A673 (cell line): ENCODE results near the gene VWA5B1.

Experiments
- EZH2 ChIP-seq: fragments of 200-600 bp; sonication (generic); IDR thresholded peaks from 2 replicates; pipeline ENCODE4 v1.6.1; 2017; ENCODE audit warnings: borderline replicate concordance, low read depth, mild to moderate bottlenecking, mixed read lengths, antibody characterized with exemption, low read length; ENCODE audit not compliant: poor library complexity, severe bottlenecking
- TF ChIP-seq, protein P1 (sequence below): fragments of 300-800, 200-600 bp; sonication (generic); conservative IDR thresholded peaks from 2 replicates; pipeline ENCODE4 v1.5.1; 2017; ENCODE audit warnings: low read depth, mild to moderate bottlenecking, antibody characterized with exemption, low read length, moderate library complexity, mixed read lengths

DNA sequence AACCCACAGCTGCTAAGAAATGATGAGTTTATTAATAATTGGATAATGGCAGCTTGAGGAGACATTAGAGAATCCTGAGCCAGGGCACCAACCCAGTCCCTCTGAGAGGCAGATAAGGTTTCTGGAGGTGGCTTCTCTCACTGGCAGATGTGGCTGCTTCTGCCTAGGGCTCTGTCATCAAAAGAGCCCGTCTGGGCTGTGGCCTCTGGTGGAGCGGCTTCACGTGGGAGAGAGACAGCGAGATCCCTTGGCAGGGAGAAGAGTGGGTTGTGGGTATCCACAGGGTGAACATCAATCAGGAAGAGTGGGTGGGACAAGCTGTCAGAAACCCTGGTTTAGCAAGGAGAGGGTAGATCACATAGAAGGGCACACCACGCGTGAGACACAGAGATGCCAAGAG is 30.0 kb downstream of the VWA5B1 start:
- TF ChIP-seq, protein P1, sequence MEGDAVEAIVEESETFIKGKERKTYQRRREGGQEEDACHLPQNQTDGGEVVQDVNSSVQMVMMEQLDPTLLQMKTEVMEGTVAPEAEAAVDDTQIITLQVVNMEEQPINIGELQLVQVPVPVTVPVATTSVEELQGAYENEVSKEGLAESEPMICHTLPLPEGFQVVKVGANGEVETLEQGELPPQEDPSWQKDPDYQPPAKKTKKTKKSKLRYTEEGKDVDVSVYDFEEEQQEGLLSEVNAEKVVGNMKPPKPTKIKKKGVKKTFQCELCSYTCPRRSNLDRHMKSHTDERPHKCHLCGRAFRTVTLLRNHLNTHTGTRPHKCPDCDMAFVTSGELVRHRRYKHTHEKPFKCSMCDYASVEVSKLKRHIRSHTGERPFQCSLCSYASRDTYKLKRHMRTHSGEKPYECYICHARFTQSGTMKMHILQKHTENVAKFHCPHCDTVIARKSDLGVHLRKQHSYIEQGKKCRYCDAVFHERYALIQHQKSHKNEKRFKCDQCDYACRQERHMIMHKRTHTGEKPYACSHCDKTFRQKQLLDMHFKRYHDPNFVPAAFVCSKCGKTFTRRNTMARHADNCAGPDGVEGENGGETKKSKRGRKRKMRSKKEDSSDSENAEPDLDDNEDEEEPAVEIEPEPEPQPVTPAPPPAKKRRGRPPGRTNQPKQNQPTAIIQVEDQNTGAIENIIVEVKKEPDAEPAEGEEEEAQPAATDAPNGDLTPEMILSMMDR, result no peak
- peak; percentile 32 for TF ChIP-seq EZH2
